Adrenal gland (tissue), 12 donors: ENCODE measurements around the gene EDNRA. TPM values are rescaled to one million over a fixed set of nuclear protein-coding genes. Genes with fewer than 3 reads are reported as not detected.

Source experiments
- DNase-seq, 7 donors: peaks; one replicate each; pipeline ENCODE4 v3.0.0-alpha.2; 2019 to 2020
- H3K27ac ChIP-seq, 5 donors: fragments of 200-600 bp; sonication (generic) in 4 of 5; 1 replicate in 3 of 5; 2 replicates in 2 of 5; pipeline versions ENCODE4 v1.5.1 to v1.8.0; 2016 to 2020; ENCODE audit warnings: mild to moderate bottlenecking in 1 of 5
- H3K27me3 ChIP-seq: fragments of 200-600 bp; 2 replicates; pipeline ENCODE4 v1.8.0; 2021
- H3K36me3 ChIP-seq, 2 donors: fragments of 200-600 bp; replicated peaks in 1 of 2; 1 replicate in 1 of 2; 2 replicates in 1 of 2; pipeline versions ENCODE4 v1.5.1 to v1.8.0; 2018 to 2022
- H3K4me1 ChIP-seq, 2 donors: fragments of 200-600 bp; replicated peaks in 1 of 2; 1 replicate in 1 of 2; 2 replicates in 1 of 2; pipeline versions ENCODE4 v1.5.1 to v1.8.0; 2018 to 2021
- H3K4me3 ChIP-seq, 4 donors: fragments of 200-600 bp; sonication (generic) in 3 of 4; one replicate each; pipeline ENCODE4 v1.5.1; 2016 to 2018
- H3K9me3 ChIP-seq, 3 donors: fragments of 200-600 bp; sonication (generic) in 1 of 3; replicated peaks in 1 of 3; 1 replicate in 2 of 3; 2 replicates in 1 of 3; pipeline versions ENCODE4 v1.5.1 to v1.8.0; 2016 to 2021
- CTCF ChIP-seq, 6 experiments: fragments of 450-650 bp in 4 of 6; fragments of 200-600 bp in 2 of 6; sonication (generic) in 1 of 6; IDR thresholded peaks; 1 replicate in 5 of 6; 2 replicates in 1 of 6; pipeline versions ENCODE4 v1.5.1 to v1.8.0; 2016 to 2021; ENCODE audit warnings: antibody characterized with exemption in 6 of 6, mild to moderate bottlenecking in 2 of 6, moderate library complexity in 1 of 6
- POLR2A ChIP-seq, 2 donors: fragments of 450-650 bp; IDR thresholded peaks; one replicate each; pipeline ENCODE4 v1.6.1; 2017; ENCODE audit warnings: antibody characterized with exemption in 2 of 2, mild to moderate bottlenecking in 2 of 2, moderate library complexity in 1 of 2
- WGBS, 4 donors: extraction: QIAGEN DNeasy Blood & Tissue Kit in 2 of 4; methylation state at CpG; one replicate each; pipeline versions ENCODE4 v1.1.5 to v1.1.7; 2013 to 2017; 5-methylcytosine and 5-hydroxymethylcytosine counted together
- intact Hi-C, 2 donors: fragments of 100-400 bp; cut with DNase I; formaldehyde crosslinking; loops; one replicate each; pipeline versions ENCODE4 v1.14.1 to v1.15.0; 2022 to 2023
- polyA plus RNA-seq, 3 donors: library from polyadenylated mRNA; stranded (reverse); fragments of 200-250 nt in 2 of 3; fragments of 350-450 nt in 1 of 3; fragmentation: Illumina TruSeq in 1 of 3; extraction: RNeasy Lipid Tissue Mini Kit (QIAGEN cat#74804) in 1 of 3; gene quantifications; one replicate each; pipeline ENCODE4 v1.2.3, GENCODE V29; 2013 to 2014
- total RNA-seq, 9 donors: library from RNA; depleted of rRNA in 4 of 9; stranded (reverse); fragments of >200 nt in 4 of 9; fragments of 120-200 nt in 1 of 9; fragmentation: NEBNext Ultra II Directional in 1 of 9; extraction: Animal tissue kit (Norgen Biotek cat#: 25700) in 1 of 9; gene quantifications; one replicate each; pipeline versions ENCODE4 v1.1.0 to v1.2.4, GENCODE V29; 2013 to 2023
- donor health status: healthy with polysubstance abuse.
- donor health status: Bipolar disorder and iron deficiency.
- donor health status: DM: yes; HTN: yes; CAD: no.
- donor health status: DM: no; HTN: no; CAD: no.
- donor health status: DM: no; HTN: no; CAD: no.
- donor health status: DM: yes; HTN: yes; CAD: no.

Gene EDNRA
- total and polyA plus RNA-seq, 12 donors: 1.6 to 9.7 (median 4.5) TPM

DNA sequence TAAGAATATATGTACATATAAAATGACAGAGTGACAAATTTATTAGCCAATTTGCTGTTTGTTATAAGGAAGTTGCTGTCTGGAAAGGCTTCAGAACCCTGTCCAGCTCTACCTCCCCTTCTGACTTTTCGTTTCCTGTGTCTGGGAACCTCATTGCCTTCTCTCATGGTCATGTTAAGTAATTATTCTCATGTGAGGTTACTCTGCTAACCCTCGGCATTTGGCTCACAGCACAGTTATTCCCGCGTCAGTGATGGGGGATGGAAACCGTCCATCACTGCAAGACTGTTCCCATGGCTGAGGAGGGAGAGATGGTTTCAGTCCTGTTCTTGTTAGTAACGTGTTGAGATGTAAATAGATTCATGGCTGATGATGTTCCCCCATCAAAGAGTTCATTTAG, 11.9 kb downstream of the EDNRA start:
- Histone ChIP-seq H3K27ac (peak overlapping the region in 1 of 5 donors; percentile 45), H3K4me3 (no peak overlapping the region), H3K4me1 (no peaks in the 10 kb centered on the region), H3K27me3 (no peaks in the 10 kb centered on the region), H3K36me3 (no peaks in the 10 kb centered on the region), H3K9me3 (no peaks in the 10 kb centered on the region)
- intact Hi-C loops: no loop called here
- DNase-seq: peak in 6 of 7 donors; percentile 10 to 61 (median 23)
- 17 to 25% (median 18%) methylated on average over 6 of the region's 6 CpGs for WGBS, 4 donors
- no peak for TF ChIP-seq POLR2A (IDR thresholded peaks at IDR 0.05)
- no peak for TF ChIP-seq CTCF (IDR thresholded peaks at IDR 0.05)

- TF ChIP-seq POLR2A (IDR thresholded peaks at IDR 0.05) (no peak), CTCF (IDR thresholded peaks at IDR 0.05) (no peak)
- Histone ChIP-seq H3K4me1 (no peaks in the 10 kb centered on the region), H3K36me3 (no peaks in the 10 kb centered on the region), H3K27me3 (no peaks in the 10 kb centered on the region), H3K4me3 (no peak overlapping the region), H3K9me3 (no peaks in the 10 kb centered on the region), H3K27ac (peak overlapping the region in 1 of 5 donors; percentile 45)
- intact Hi-C loops: no loop called here
- no peak for DNase-seq
- WGBS, 4 donors: 78 to 96% (median 87%) methylated on average over 1 of the region's 1 CpG
These were observed 12.4 kb downstream of the EDNRA start for GRCh38 chr4:147493307-147493706.

DNA sequence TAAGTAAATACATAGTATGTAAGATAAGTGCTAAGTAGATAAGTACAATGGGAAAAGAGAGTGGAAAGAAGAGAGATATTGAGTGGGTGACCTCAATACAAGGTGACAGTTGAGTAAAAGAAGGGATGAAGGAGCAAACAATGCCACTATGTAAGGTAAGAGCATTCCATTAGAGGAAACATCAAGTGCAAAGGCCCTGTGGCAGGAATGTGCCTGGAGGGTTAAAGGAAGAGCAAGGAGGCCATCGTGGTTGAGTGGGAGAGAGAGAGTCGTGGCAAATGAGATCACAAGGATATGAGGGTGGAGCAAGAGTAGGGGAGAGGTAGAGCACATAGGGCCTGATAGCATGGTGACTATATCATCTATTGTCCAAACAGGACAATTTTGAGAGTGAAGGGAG, 13.4 kb downstream of the EDNRA start:
- Histone ChIP-seq H3K9me3 (no peaks in the 10 kb centered on the region), H3K27me3 (no peaks in the 10 kb centered on the region), H3K4me1 (no peaks in the 10 kb centered on the region), H3K4me3 (no peak overlapping the region), H3K36me3 (no peaks in the 10 kb centered on the region), H3K27ac (no peak overlapping the region)
- 62 to 74% (median 66%) methylated on average over 2 of the region's 2 CpGs for WGBS, 4 donors
- intact Hi-C loops: no loop called here
- no peak for TF ChIP-seq CTCF (IDR thresholded peaks at IDR 0.05)
- TF ChIP-seq POLR2A (IDR thresholded peaks at IDR 0.05): no peak
- DNase-seq: no peak

GRCh38 chr4:147496500-147496899, 15.6 kb downstream of the EDNRA start:
- TF ChIP-seq CTCF (IDR thresholded peaks at IDR 0.05): no peak
- TF ChIP-seq POLR2A (IDR thresholded peaks at IDR 0.05): no peak
- intact Hi-C loops: no loop called here
- no peak overlapping the region for H3K4me3 ChIP-seq
- DNase-seq: no peak
- no peaks in the 10 kb centered on the region for H3K36me3 ChIP-seq
- 80 to 100% (median 94%) methylated on average over 1 of the region's 1 CpG for WGBS, 4 donors
- H3K27ac ChIP-seq: no peak overlapping the region
- no peaks in the 10 kb centered on the region for H3K9me3 ChIP-seq
- H3K27me3 ChIP-seq: no peaks in the 10 kb centered on the region
- H3K4me1 ChIP-seq: no peaks in the 10 kb centered on the region
